Activated CD4-positive, alpha-beta T cell treated with anti-CD3 and anti-CD28 coated beads for 36 hours (primary cell): ENCODE measurements around the gene VPS13A. TPM values are rescaled to one million over a fixed set of nuclear protein-coding genes. Genes with fewer than 3 reads are reported as not detected.

Source experiments
- ATAC-seq: fragments of 200-7000 bp; cut with Tn5 transposase; one replicate; pipeline ENCODE4 v1.10.0; 2021; ENCODE audit warnings: mild to moderate bottlenecking, moderate library complexity
- CTCF ChIA-PET: fragments of 350-600 bp; sonication (Branson Sonifier 250); formaldehyde crosslinking; loops from one replicate; lab custom pipeline; 2021; ENCODE audit warnings: antibody characterized with exemption; lab: Charles Lee
- POLR2A ChIA-PET: fragments of 350-600 bp; sonication (Branson Sonifier 250); formaldehyde crosslinking; loops from one replicate; lab custom pipeline; 2021; ENCODE audit warnings: antibody characterized with exemption, inconsistent platforms; lab: Charles Lee
- DNase-seq: peaks from one replicate; pipeline ENCODE4 v3.0.0-alpha.2; 2020
- H3K27ac Mint-ChIP-seq: one replicate; pipeline ENCODE4 v1.8.0; 2021; ENCODE audit warnings: mixed read lengths
- H3K27me3 Mint-ChIP-seq: one replicate; pipeline ENCODE4 v1.8.0; 2021; ENCODE audit warnings: mixed read lengths
- H3K36me3 Mint-ChIP-seq: one replicate; pipeline ENCODE4 v1.8.0; 2021; ENCODE audit warnings: low read depth, mixed read lengths
- H3K4me1 Mint-ChIP-seq: one replicate; pipeline ENCODE4 v1.8.0; 2021; ENCODE audit warnings: mixed read lengths
- H3K4me3 Mint-ChIP-seq: one replicate; pipeline ENCODE4 v1.8.0; 2021; ENCODE audit warnings: mild to moderate bottlenecking, moderate library complexity, mixed read lengths
- H3K9me3 Mint-ChIP-seq: one replicate; pipeline ENCODE4 v1.8.0; 2021; ENCODE audit warnings: low read depth, mixed read lengths
- intact Hi-C, 2 experiments: fragments of 100-400 bp; cut with DNase I in 1 of 2; cut with micrococcal nuclease in 1 of 2; formaldehyde crosslinking; loops; one replicate each; pipeline versions ENCODE4 v1.14.2 to v1.15.1; 2022 to 2024; cut with DNase I, micrococcal nuclease
- total RNA-seq, 2 experiments: library from RNA; stranded (reverse); gene quantifications; one replicate each; pipeline ENCODE4 v1.2.3, GENCODE V29; 2021

The VPS13A gene
- total RNA-seq, 2 experiments from 2014 or later: 33.3 to 33.6 TPM

GRCh38 chr9:77304543-77304942, 127.2 kb downstream of the VPS13A start:
- Mint-ChIP-seq H3K27me3 (no peaks in the 10 kb centered on the region), H3K9me3 (no peaks in the 10 kb centered on the region)
- intact Hi-C loops: loop anchor here in 1 of 2 experiments (1.0 to 10.0 kb wide), 2 partner anchors 127 to 440 kb away; partner anchors contain the start of gene VPS13A

GRCh38 chr9:77305622-77306400, 128.5 kb downstream of the VPS13A start:
- intact Hi-C loops: loop anchor here in 1 of 2 experiments (10.0 kb wide), 1 partner anchor 439 kb away; no protein-coding TSS in a partner anchor
- POLR2A ChIA-PET: no interaction called here
- Mint-ChIP-seq H3K4me3 (no peak overlapping the region), H3K4me1 (peaks cover 13% of the 10 kb centered on the region), H3K9me3 (no peaks in the 10 kb centered on the region), H3K27me3 (no peaks in the 10 kb centered on the region), H3K36me3 (peaks cover 26% of the 10 kb centered on the region), H3K27ac (no peak overlapping the region)
- CTCF ChIA-PET: interaction anchor here (0.6 to 1.6 kb wide), 4 partner anchors 15 to 183 kb away, joined by 3 to 4 read pairs (median 3); no protein-coding TSS in a partner anchor
- no peak for ATAC-seq
- no peak for DNase-seq

More at GRCh38 chr9:77304543-77304942, 127.2 kb downstream of the VPS13A start:
- DNase-seq (no peak), ATAC-seq (peak; percentile 99)
- ChIA-PET CTCF (no interaction called here), POLR2A (no interaction called here)
- peaks cover 26% of the 10 kb centered on the region for H3K36me3 Mint-ChIP-seq
- H3K4me1 Mint-ChIP-seq: peaks cover 13% of the 10 kb centered on the region
- H3K27ac Mint-ChIP-seq: no peak overlapping the region
- no peak overlapping the region for H3K4me3 Mint-ChIP-seq

- ATAC-seq (no peak), DNase-seq (no peak)
- ChIA-PET CTCF (interaction anchor here (1.0 to 1.6 kb wide), 2 partner anchors 36 to 140 kb away, joined by 3 to 4 read pairs; no protein-coding TSS in a partner anchor), POLR2A (no interaction called here)
- Mint-ChIP-seq H3K4me1 (peaks cover 13% of the 10 kb centered on the region), H3K36me3 (peaks cover 36% of the 10 kb centered on the region), H3K4me3 (no peak overlapping the region), H3K27ac (no peak overlapping the region), H3K9me3 (no peaks in the 10 kb centered on the region), H3K27me3 (no peaks in the 10 kb centered on the region)
- intact Hi-C loops: loop anchor here in 1 of 2 experiments (10.0 kb wide), 1 partner anchor 438 kb away; no protein-coding TSS in a partner anchor
Measured at GRCh38 chr9:77307166-77307565, 129.8 kb downstream of the VPS13A start.

GRCh38 chr9:77316058-77316457, 138.7 kb downstream of the VPS13A start:
- ChIA-PET CTCF (no interaction called here), POLR2A (no interaction called here)
- Mint-ChIP-seq H3K4me3 (no peak overlapping the region), H3K27ac (no peak overlapping the region), H3K9me3 (no peaks in the 10 kb centered on the region), H3K27me3 (no peaks in the 10 kb centered on the region), H3K4me1 (no peaks in the 10 kb centered on the region), H3K36me3 (peaks cover 27% of the 10 kb centered on the region)
- DNase-seq: no peak
- ATAC-seq: no peak
- intact Hi-C loops: no loop called here

GRCh38 chr9:77325058-77325457, 147.7 kb downstream of the VPS13A start:
- Mint-ChIP-seq H3K27me3 (no peaks in the 10 kb centered on the region), H3K36me3 (peaks cover 42% of the 10 kb centered on the region)
- POLR2A ChIA-PET: no interaction called here

GRCh38 chr9:77328102-77328501, 150.8 kb downstream of the VPS13A start:
- CTCF ChIA-PET: interaction anchor here (0.9 to 1.4 kb wide), 3 partner anchors 17 to 38 kb away, joined by 3 read pairs; no protein-coding TSS in a partner anchor
- H3K4me1 Mint-ChIP-seq: peaks cover 7% of the 10 kb centered on the region
- no peak for DNase-seq
- H3K36me3 Mint-ChIP-seq: peaks cover 30% of the 10 kb centered on the region
- H3K4me3 Mint-ChIP-seq: no peak overlapping the region
- POLR2A ChIA-PET: no interaction called here
- no peak overlapping the region for H3K27ac Mint-ChIP-seq
- intact Hi-C loops: no loop called here
- no peaks in the 10 kb centered on the region for H3K27me3 Mint-ChIP-seq
- H3K9me3 Mint-ChIP-seq: no peaks in the 10 kb centered on the region
- ATAC-seq: no peak

More at GRCh38 chr9:77325058-77325457, 147.7 kb downstream of the VPS13A start:
- no peak for DNase-seq
- H3K4me3 Mint-ChIP-seq: no peak overlapping the region
- H3K4me1 Mint-ChIP-seq: peaks cover 7% of the 10 kb centered on the region
- CTCF ChIA-PET: no interaction called here
- ATAC-seq: no peak
- H3K27ac Mint-ChIP-seq: no peak overlapping the region
- intact Hi-C loops: no loop called here
- no peaks in the 10 kb centered on the region for H3K9me3 Mint-ChIP-seq

GRCh38 chr9:77370064-77370463, 192.7 kb downstream of the VPS13A start:
- Mint-ChIP-seq H3K36me3 (peaks cover 45% of the 10 kb centered on the region), H3K9me3 (peaks cover 4% of the 10 kb centered on the region), H3K4me3 (no peak overlapping the region), H3K27ac (no peak overlapping the region), H3K4me1 (no peaks in the 10 kb centered on the region), H3K27me3 (no peaks in the 10 kb centered on the region)
- ATAC-seq (no peak), DNase-seq (no peak)
- ChIA-PET CTCF (no interaction called here), POLR2A (no interaction called here)
- intact Hi-C loops: no loop called here

GRCh38 chr9:77374266-77374665, 196.9 kb downstream of the VPS13A start:
- CTCF ChIA-PET: no interaction called here
- H3K27ac Mint-ChIP-seq: no peak overlapping the region
- no peaks in the 10 kb centered on the region for H3K27me3 Mint-ChIP-seq
- POLR2A ChIA-PET: no interaction called here
- no peaks in the 10 kb centered on the region for H3K4me1 Mint-ChIP-seq
- peaks cover 33% of the 10 kb centered on the region for H3K36me3 Mint-ChIP-seq
- H3K9me3 Mint-ChIP-seq: peaks cover 4% of the 10 kb centered on the region
- no peak overlapping the region for H3K4me3 Mint-ChIP-seq
- no peak for DNase-seq
- ATAC-seq: no peak
- intact Hi-C loops: no loop called here

GRCh38 chr9:77375956-77376532, 198.7 kb downstream of the VPS13A start:
- no peak overlapping the region for H3K4me3 Mint-ChIP-seq
- ChIA-PET CTCF (no interaction called here), POLR2A (interaction anchor here (0.7 kb wide), 1 partner anchor 994 kb away, joined by 5 read pairs; no protein-coding TSS in a partner anchor)
- ATAC-seq: no peak
- H3K36me3 Mint-ChIP-seq: peaks cover 18% of the 10 kb centered on the region
- peaks cover 2% of the 10 kb centered on the region for H3K9me3 Mint-ChIP-seq
- intact Hi-C loops: loop anchor here in 1 of 2 experiments (5.0 kb wide), 1 partner anchor 51 kb away; no protein-coding TSS in a partner anchor
- no peaks in the 10 kb centered on the region for H3K27me3 Mint-ChIP-seq
- no peak overlapping the region for H3K27ac Mint-ChIP-seq
- H3K4me1 Mint-ChIP-seq: no peaks in the 10 kb centered on the region
- DNase-seq: no peak

- ChIA-PET CTCF (no interaction called here), POLR2A (no interaction called here)
- intact Hi-C loops: no loop called here
- Mint-ChIP-seq H3K36me3 (peaks cover 8% of the 10 kb centered on the region), H3K4me3 (no peak overlapping the region), H3K4me1 (peaks cover 3% of the 10 kb centered on the region), H3K27me3 (no peaks in the 10 kb centered on the region), H3K9me3 (no peaks in the 10 kb centered on the region), H3K27ac (no peak overlapping the region)
- DNase-seq (no peak), ATAC-seq (no peak)
Measured at GRCh38 chr9:77384406-77384805, 207.1 kb downstream of the VPS13A start.

GRCh38 chr9:77386187-77386586, 208.9 kb downstream of the VPS13A start:
- ChIA-PET CTCF (interaction anchor here (0.6 kb wide), 1 partner anchor 1637 kb away, joined by 4 read pairs; no protein-coding TSS in a partner anchor), POLR2A (interaction anchor here (0.6 kb wide), 1 partner anchor 724 kb away, joined by 3 read pairs; no protein-coding TSS in a partner anchor)
- ATAC-seq: no peak
- H3K4me3 Mint-ChIP-seq: no peak overlapping the region
- H3K9me3 Mint-ChIP-seq: no peaks in the 10 kb centered on the region
- intact Hi-C loops: no loop called here
- H3K27me3 Mint-ChIP-seq: no peaks in the 10 kb centered on the region
- no peak for DNase-seq
- peaks cover 3% of the 10 kb centered on the region for H3K4me1 Mint-ChIP-seq
- peaks cover 14% of the 10 kb centered on the region for H3K36me3 Mint-ChIP-seq
- no peak overlapping the region for H3K27ac Mint-ChIP-seq
